HepG2 (cell line): ENCODE results near the gene CCDC33. TPM values are rescaled to one million over a fixed set of nuclear protein-coding genes. Genes with fewer than 3 reads are reported as not detected.

Experiments
- ATAC-seq: fragments of 200-7000 bp; cut with Tn5 transposase; 3 replicates; pipeline ENCODE4 v1.9.1; 2020; ENCODE audit warnings: mild to moderate bottlenecking, moderate library complexity
- BruUV-seq: library from RNA; stranded (reverse); fragments of 400-500 nt; replicated peaks from 2 replicates; lab custom pipeline; 2021; lab: Mats Ljungman, UMichigan
- CTCF ChIA-PET: fragments of 300-600 bp; formaldehyde crosslinking; extraction: SDS; loops from one replicate; lab custom pipeline; 2021; ENCODE audit warnings: low total read pairs, inconsistent platforms, low intra/inter-chr PET ratio; lab: Yijun Ruan, JAX
- POLR2A ChIA-PET: fragments of 350-600 bp; sonication (Branson Sonifier 250); formaldehyde crosslinking; loops from one replicate; lab custom pipeline; 2020; ENCODE audit warnings: antibody characterized with exemption, inconsistent platforms; lab: Yijun Ruan, JAX
- DNase-seq: peaks from one replicate; pipeline ENCODE4 v3.0.0-alpha.2; 2015; ENCODE audit warnings: low spot score
- FAIRE-seq: peaks from 3 replicates; lab custom pipeline; 2011; peaks lifted over from hg19 to GRCh38; lab: Jason Lieb, UNC
- H2AFZ ChIP-seq: one replicate; pipeline ENCODE4 v1.6.1; 2011; ENCODE audit warnings: low read length, inconsistent platforms
- H3K27ac ChIP-seq: fragments of 300-600 bp; 3 replicates; pipeline ENCODE4 v1.8.0; 2011; ENCODE audit warnings: mixed run types, mild to moderate bottlenecking, mixed read lengths, low read length, inconsistent platforms; ENCODE audit not compliant: insufficient read depth; ENCODE audit errors: extremely low read length
- H3K27me3 ChIP-seq, 2 experiments: fragments of 200-600 bp in 1 of 2; 2 replicates in 1 of 2; 3 replicates in 1 of 2; pipeline versions ENCODE4 v1.6.0 to v1.8.0; 2011; ENCODE audit warnings: low read length in 2 of 2, mild to moderate bottlenecking in 2 of 2, moderate library complexity in 2 of 2, inconsistent platforms in 1 of 2; ENCODE audit not compliant: insufficient read depth in 2 of 2, control insufficient read depth in 1 of 2
- H3K36me3 ChIP-seq, 2 experiments: fragments of 200-600 bp in 1 of 2; replicated peaks in 1 of 2; 2 replicates in 1 of 2; 3 replicates in 1 of 2; pipeline versions ENCODE4 v1.5.1 to v1.8.0; 2011; ENCODE audit warnings: low read length in 2 of 2, inconsistent platforms in 1 of 2; ENCODE audit not compliant: insufficient read depth in 2 of 2, control insufficient read depth in 1 of 2
- H3K4me1 ChIP-seq: 2 replicates; pipeline ENCODE4 v1.5.1; 2012; ENCODE audit warnings: low read length, inconsistent platforms; ENCODE audit not compliant: insufficient read depth
- H3K4me2 ChIP-seq: 2 replicates; pipeline ENCODE4 v1.6.0; 2011; ENCODE audit warnings: low read depth, low read length, inconsistent platforms
- H3K4me3 ChIP-seq, 3 experiments: fragments of 200-600 bp in 1 of 3; sonication (generic), shearing (Covaris generic) in 1 of 3; replicated peaks in 1 of 3; 2 replicates each; pipeline ENCODE4 v1.5.1; 2011 to 2016; ENCODE audit warnings: low read length in 3 of 3, inconsistent platforms in 2 of 3, low read depth in 2 of 3, mild to moderate bottlenecking in 2 of 3, control low read depth in 1 of 3, mixed read lengths in 1 of 3; ENCODE audit not compliant: insufficient read depth in 1 of 3
- H3K79me2 ChIP-seq: one replicate; pipeline ENCODE4 v1.6.1; 2011; ENCODE audit warnings: low read length, inconsistent platforms; ENCODE audit not compliant: insufficient read depth
- H3K9ac ChIP-seq: 2 replicates; pipeline ENCODE4 v1.6.0; 2011; ENCODE audit warnings: mild to moderate bottlenecking, low read depth, low read length, inconsistent platforms; ENCODE audit not compliant: insufficient read depth
- H3K9me3 ChIP-seq: 2 replicates; pipeline ENCODE4 v1.5.1; 2012; ENCODE audit warnings: mild to moderate bottlenecking, low read length
- H4K20me1 ChIP-seq: 2 replicates; pipeline ENCODE4 v1.6.0; 2011; ENCODE audit warnings: inconsistent platforms, mild to moderate bottlenecking, low read length, moderate library complexity; ENCODE audit not compliant: insufficient read depth
- BRF2 ChIP-seq: sonication (generic); formaldehyde crosslinking; IDR thresholded peaks from 2 replicates; pipeline ENCODE4 v1.8.1; 2022; ENCODE audit warnings: mild to moderate bottlenecking, missing genetic modification reagents
- CBX5 ChIP-seq: sonication (generic); formaldehyde crosslinking; IDR thresholded peaks from 2 replicates; pipeline ENCODE4 v1.4.0; 2020; ENCODE audit warnings: missing genetic modification reagents, borderline replicate concordance
- KDM5B ChIP-seq: sonication (generic); formaldehyde crosslinking; IDR thresholded peaks from 2 replicates; pipeline ENCODE4 v1.4.0; 2020; ENCODE audit warnings: missing genetic modification reagents, mild to moderate bottlenecking, borderline replicate concordance
- KLF12 ChIP-seq: sonication (generic); formaldehyde crosslinking; IDR thresholded peaks from 2 replicates; pipeline ENCODE4 v1.4.0; 2020; ENCODE audit warnings: missing genetic modification reagents, borderline replicate concordance
- MAZ ChIP-seq, 2 experiments: sonication (generic) in 1 of 2; formaldehyde crosslinking in 1 of 2; IDR thresholded peaks; 2 replicates each; pipeline versions ENCODE4 v1.5.0 to v1.6.1; 2012 to 2020; ENCODE audit warnings: low read depth in 2 of 2, mild to moderate bottlenecking in 2 of 2, borderline replicate concordance in 1 of 2, improper control_type of control experiment in 1 of 2, low read length in 1 of 2, missing genetic modification reagents in 1 of 2, moderate library complexity in 1 of 2
- MLX ChIP-seq: IDR thresholded peaks from 2 replicates; pipeline ENCODE4 v1.6.1; 2016
- TGIF2 ChIP-seq: IDR thresholded peaks from 2 replicates; pipeline ENCODE4 v1.6.1; 2016; ENCODE audit warnings: control low read depth, missing compliant biosample characterization
- THYN1 ChIP-seq: sonication (generic); formaldehyde crosslinking; IDR thresholded peaks from 2 replicates; pipeline ENCODE4 v1.8.1; 2023; ENCODE audit warnings: low read depth, mild to moderate bottlenecking, moderate library complexity, missing genetic modification reagents, borderline replicate concordance
- ZKSCAN5 ChIP-seq: sonication (generic); formaldehyde crosslinking; IDR thresholded peaks from 2 replicates; pipeline ENCODE4 v1.5.1; 2020; ENCODE audit warnings: mild to moderate bottlenecking, missing genetic modification reagents
- ZNF260 ChIP-seq: sonication (generic); formaldehyde crosslinking; IDR thresholded peaks from 2 replicates; pipeline ENCODE4 v1.4.0; 2020; ENCODE audit warnings: missing genetic modification reagents, low read depth, mild to moderate bottlenecking, borderline replicate concordance
- ZNF263 ChIP-seq: sonication (generic); formaldehyde crosslinking; IDR thresholded peaks from 2 replicates; pipeline ENCODE4 v1.4.0; 2020; ENCODE audit warnings: missing genetic modification reagents
- ZNF275 ChIP-seq: sonication (generic); formaldehyde crosslinking; IDR thresholded peaks from 2 replicates; pipeline ENCODE4 v1.8.0; 2022; ENCODE audit warnings: missing genetic modification reagents, mild to moderate bottlenecking, inconsistent platforms, borderline replicate concordance
- ZNF513 ChIP-seq: sonication (generic); formaldehyde crosslinking; conservative IDR thresholded peaks from 2 replicates; pipeline ENCODE4 v1.5.0; 2020; ENCODE audit warnings: missing genetic modification reagents
- ZSCAN22 ChIP-seq: sonication (generic); formaldehyde crosslinking; IDR thresholded peaks from 2 replicates; pipeline ENCODE4 v1.4.0; 2020; ENCODE audit warnings: mild to moderate bottlenecking, missing genetic modification reagents
- WGBS: methylation state at CpG from one replicate; pipeline ENCODE4 v1.1.6; 2017; ENCODE audit warnings: low lambda C conversion rate; 5-methylcytosine and 5-hydroxymethylcytosine counted together
- in situ Hi-C: cut with HindIII; loops from 2 replicates; pipeline ENCODE4 v1.10.0; 2017; ENCODE audit warnings: low pct_unique_long_range_greater_than_20kb; ENCODE audit not compliant: extremely low pct_ligation_motif_present
- intact Hi-C: fragments of 100-400 bp; cut with micrococcal nuclease; formaldehyde crosslinking; loops from one replicate; pipeline ENCODE4 v1.10.0; 2022; ENCODE audit not compliant: unreplicated experiment
- polyA plus RNA-seq, 8 experiments: library from polyadenylated mRNA; depleted of rRNA in 3 of 8; stranded (reverse) in 7 of 8; unstranded in 1 of 8; fragments of >200 nt; fragmentation: Illumina TruSeq in 4 of 8; extraction: Trizol in 4 of 8; gene quantifications; 2 replicates each; pipeline versions ENCODE4 v1.2.1 to v1.2.3, GENCODE V29; 2011 to 2016; ENCODE audit warnings: low read depth in 4 of 8, missing spikeins in 1 of 8, mixed read lengths in 1 of 8; ENCODE audit not compliant: insufficient read depth in 1 of 8
- total RNA-seq, 5 experiments: library from RNA; depleted of rRNA; stranded (reverse); fragments of >200 nt; fragmentation: Illumina TruSeq; extraction: Trizol; gene quantifications; 2 replicates each; pipeline ENCODE4 v1.2.3, GENCODE V29; 2016; ENCODE audit warnings: low read depth in 1 of 5
- TF ChIP-seq, protein P1 (sequence below): sonication (generic); formaldehyde crosslinking; IDR thresholded peaks from 2 replicates; pipeline ENCODE4 v1.4.0; 2020; ENCODE audit warnings: missing genetic modification reagents, borderline replicate concordance

The CCDC33 gene
- total and polyA plus RNA-seq, 2 of the 13 experiments (the other 11 are each of a cell fraction or from before 2014, with no cell fraction given) = 0.30 TPM; not detected in 1

DNA sequence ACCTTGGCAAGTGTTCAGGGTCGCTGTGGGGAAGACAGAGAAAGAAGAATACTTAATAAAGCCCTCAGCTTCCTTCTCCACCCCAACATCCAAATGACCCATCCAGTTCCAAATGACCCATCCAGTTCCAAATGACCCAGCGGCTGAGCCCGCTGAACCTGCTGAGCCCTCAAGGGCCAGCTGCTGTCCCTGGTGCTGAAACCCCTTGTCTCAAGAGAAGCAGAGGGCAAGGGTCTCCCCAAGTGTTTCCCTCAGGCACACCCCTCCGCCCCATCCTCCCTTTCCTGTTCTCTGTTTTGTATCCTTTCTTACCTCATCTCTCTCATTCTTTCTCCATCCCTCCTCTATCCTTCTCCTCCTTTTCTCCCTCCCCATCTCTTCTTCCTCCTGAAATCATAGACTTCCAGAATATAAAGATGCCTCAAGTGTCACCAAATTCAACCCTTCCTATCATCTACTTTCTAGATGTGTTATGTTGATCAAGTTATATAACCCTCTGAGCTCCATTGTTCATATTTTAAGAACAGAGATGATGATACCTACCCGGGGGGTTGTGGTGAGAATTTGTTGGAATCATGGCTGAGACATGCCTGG, 29.0 kb downstream of the CCDC33 start (continued):
- TF ChIP-seq TGIF2 (CRISPR knock-in tag) = 0 out of 2 replicates have a peak, but pooled peaks have one; percentile 19
- no peak for TF ChIP-seq ZKSCAN5 (CRISPR knock-in tag)
- no peak for TF ChIP-seq ZNF513 (CRISPR knock-in tag)
- TF ChIP-seq ZSCAN22 (CRISPR knock-in tag) = no peak
- TF ChIP-seq KLF12 = no peak
- TF ChIP-seq BRF2 (CRISPR knock-in tag) = no peak
- no peak for TF ChIP-seq THYN1
- TF ChIP-seq MAZ (IDR thresholded peaks at IDR 0.05; ENCODE audit: borderline replicate concordance, low read depth, low read length) = no peak
- TF ChIP-seq MAZ (CRISPR knock-in tag; IDR thresholded peaks at IDR 0.05; ENCODE audit: low read depth) = no peak

DNA sequence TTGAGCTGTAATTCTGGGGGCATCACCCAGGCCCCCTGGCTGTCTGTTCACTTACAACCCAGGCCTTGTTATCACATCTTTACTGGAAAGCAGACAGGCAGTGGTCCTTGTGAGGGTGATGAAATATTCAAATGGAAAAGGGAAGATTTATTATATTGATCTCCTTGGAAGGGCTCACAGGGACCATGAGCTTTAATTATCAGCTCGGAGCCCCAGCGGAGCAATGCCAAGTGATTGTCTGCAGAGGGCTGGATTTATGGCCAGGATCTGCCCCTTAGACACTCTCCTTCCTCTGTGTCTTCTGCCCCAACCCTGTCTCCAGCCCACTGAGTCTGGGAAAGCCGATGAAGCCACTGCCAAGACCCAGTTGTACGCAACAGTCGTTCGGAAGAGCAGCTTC, 31.9 kb downstream of the CCDC33 start:
- no peak for ATAC-seq
- Histone ChIP-seq H3K79me2 (no peaks in the 10 kb centered on the region), H3K9me3 (no peaks in the 10 kb centered on the region), H4K20me1 (peaks cover 2% of the 10 kb centered on the region; the same call in 1 of the 2 replicates), H3K4me3 (no peak overlapping the region), H3K36me3 (no peaks in the 10 kb centered on the region), H2AFZ (no peak overlapping the region), H3K27me3 (peaks cover 4 to 25% of the 10 kb centered on the region in 2 experiments; a peak in 3 of 5 replicates), H3K4me1 (no peaks in the 10 kb centered on the region), H3K27ac (no peak overlapping the region), H3K9ac (no peak overlapping the region), H3K4me2 (no peak overlapping the region)
- CTCF ChIA-PET = no interaction called here
- no peak for FAIRE-seq
- in situ Hi-C loops (no loop called here), intact Hi-C loops (no loop called here)
- WGBS = 0% methylated on average over 2 of the region's 6 CpGs
- BruUV-seq = no TSS peak
- no peak for DNase-seq
- POLR2A ChIA-PET = no interaction called here
- TF ChIP-seq ZNF263 (CRISPR knock-in tag) (no peak), MLX (no peak), CBX5 (no peak), KDM5B (no peak), ZNF260 (CRISPR knock-in tag) (no peak), ZNF275 (CRISPR knock-in tag) (no peak)
- TF ChIP-seq, protein P1, sequence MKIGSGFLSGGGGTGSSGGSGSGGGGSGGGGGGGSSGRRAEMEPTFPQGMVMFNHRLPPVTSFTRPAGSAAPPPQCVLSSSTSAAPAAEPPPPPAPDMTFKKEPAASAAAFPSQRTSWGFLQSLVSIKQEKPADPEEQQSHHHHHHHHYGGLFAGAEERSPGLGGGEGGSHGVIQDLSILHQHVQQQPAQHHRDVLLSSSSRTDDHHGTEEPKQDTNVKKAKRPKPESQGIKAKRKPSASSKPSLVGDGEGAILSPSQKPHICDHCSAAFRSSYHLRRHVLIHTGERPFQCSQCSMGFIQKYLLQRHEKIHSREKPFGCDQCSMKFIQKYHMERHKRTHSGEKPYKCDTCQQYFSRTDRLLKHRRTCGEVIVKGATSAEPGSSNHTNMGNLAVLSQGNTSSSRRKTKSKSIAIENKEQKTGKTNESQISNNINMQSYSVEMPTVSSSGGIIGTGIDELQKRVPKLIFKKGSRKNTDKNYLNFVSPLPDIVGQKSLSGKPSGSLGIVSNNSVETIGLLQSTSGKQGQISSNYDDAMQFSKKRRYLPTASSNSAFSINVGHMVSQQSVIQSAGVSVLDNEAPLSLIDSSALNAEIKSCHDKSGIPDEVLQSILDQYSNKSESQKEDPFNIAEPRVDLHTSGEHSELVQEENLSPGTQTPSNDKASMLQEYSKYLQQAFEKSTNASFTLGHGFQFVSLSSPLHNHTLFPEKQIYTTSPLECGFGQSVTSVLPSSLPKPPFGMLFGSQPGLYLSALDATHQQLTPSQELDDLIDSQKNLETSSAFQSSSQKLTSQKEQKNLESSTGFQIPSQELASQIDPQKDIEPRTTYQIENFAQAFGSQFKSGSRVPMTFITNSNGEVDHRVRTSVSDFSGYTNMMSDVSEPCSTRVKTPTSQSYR (CRISPR knock-in tag) = no peak
